A673 (cell line): ENCODE measurements around the gene GMPR. TPM values are rescaled to one million over a fixed set of nuclear protein-coding genes. Genes with fewer than 3 reads are reported as not detected.

Source experiments
- BruUV-seq: library from RNA; stranded (reverse); fragments of 400-500 nt; replicated peaks from 2 replicates; lab custom pipeline; 2021; lab: Mats Ljungman, UMichigan
- CTCF ChIA-PET: fragments of 300-600 bp; sonication (Branson Sonifier 250); formaldehyde crosslinking; loops from one replicate; lab custom pipeline; 2022; ENCODE audit warnings: antibody characterized with exemption; lab: Charles Lee
- POLR2A ChIA-PET: fragments of 300-600 bp; sonication (Branson Sonifier 250); formaldehyde crosslinking; loops from one replicate; lab custom pipeline; 2022; ENCODE audit warnings: antibody characterized with exemption; ENCODE audit not compliant: low non-redundant PET; lab: Charles Lee
- DNase-seq: peaks from one replicate; pipeline ENCODE4 v3.0.0-alpha.2; 2015; ENCODE audit warnings: low spot score
- H3K27ac ChIP-seq: fragments of 200-600 bp; sonication (generic); 2 replicates; pipeline ENCODE4 v1.5.1; 2016; ENCODE audit warnings: mixed run types, low read depth, mild to moderate bottlenecking, mixed read lengths, antibody characterized with exemption, low read length; ENCODE audit not compliant: poor library complexity, severe bottlenecking
- H3K27me3 ChIP-seq: fragments of 200-600 bp; sonication (generic); replicated peaks from 2 replicates; pipeline ENCODE4 v1.6.1; 2017; ENCODE audit warnings: mixed run types, low read depth, mild to moderate bottlenecking, mixed read lengths, antibody characterized with exemption, low read length; ENCODE audit not compliant: insufficient read depth, poor library complexity
- H3K36me3 ChIP-seq: fragments of 200-600 bp; sonication (generic); 2 replicates; pipeline ENCODE4 v1.6.1; 2016; ENCODE audit warnings: mixed run types, mild to moderate bottlenecking, mixed read lengths, antibody characterized with exemption, low read length; ENCODE audit not compliant: insufficient read depth, poor library complexity, severe bottlenecking
- H3K4me1 ChIP-seq: fragments of 200-600 bp; sonication (generic); 2 replicates; pipeline ENCODE4 v1.6.1; 2017; ENCODE audit warnings: mixed run types, mild to moderate bottlenecking, mixed read lengths, antibody characterized with exemption, low read length; ENCODE audit not compliant: insufficient read depth, poor library complexity, severe bottlenecking
- H3K4me3 ChIP-seq: fragments of 200-600 bp; sonication (generic); 2 replicates; pipeline ENCODE4 v1.5.1; 2016; ENCODE audit warnings: low read depth, mixed run types, mild to moderate bottlenecking, mixed read lengths, low read length; ENCODE audit not compliant: poor library complexity, severe bottlenecking
- H3K9me3 ChIP-seq: fragments of 200-600 bp; sonication (generic); 2 replicates; pipeline ENCODE4 v1.6.1; 2016; ENCODE audit warnings: mixed run types, low read depth, mild to moderate bottlenecking, mixed read lengths, antibody characterized with exemption, low read length; ENCODE audit not compliant: poor library complexity, severe bottlenecking
- EZH2 ChIP-seq: fragments of 200-600 bp; sonication (generic); IDR thresholded peaks from 2 replicates; pipeline ENCODE4 v1.6.1; 2017; ENCODE audit warnings: borderline replicate concordance, low read depth, mild to moderate bottlenecking, mixed read lengths, antibody characterized with exemption, low read length; ENCODE audit not compliant: poor library complexity, severe bottlenecking
- intact Hi-C: fragments of 100-400 bp; cut with micrococcal nuclease; formaldehyde crosslinking; loops from one replicate; pipeline ENCODE4 v1.10.0; 2022; ENCODE audit not compliant: unreplicated experiment
- total RNA-seq: library from RNA; stranded (reverse); gene quantifications from 2 replicates; pipeline ENCODE4 v1.2.3, GENCODE V29; 2021
- TF ChIP-seq, protein P1 (sequence below): fragments of 300-800, 200-600 bp; sonication (generic); conservative IDR thresholded peaks from 2 replicates; pipeline ENCODE4 v1.5.1; 2017; ENCODE audit warnings: low read depth, mild to moderate bottlenecking, antibody characterized with exemption, low read length, moderate library complexity, mixed read lengths

Gene GMPR
- total RNA-seq, 1 experiment from 2014 or later, result 0.32 TPM

DNA sequence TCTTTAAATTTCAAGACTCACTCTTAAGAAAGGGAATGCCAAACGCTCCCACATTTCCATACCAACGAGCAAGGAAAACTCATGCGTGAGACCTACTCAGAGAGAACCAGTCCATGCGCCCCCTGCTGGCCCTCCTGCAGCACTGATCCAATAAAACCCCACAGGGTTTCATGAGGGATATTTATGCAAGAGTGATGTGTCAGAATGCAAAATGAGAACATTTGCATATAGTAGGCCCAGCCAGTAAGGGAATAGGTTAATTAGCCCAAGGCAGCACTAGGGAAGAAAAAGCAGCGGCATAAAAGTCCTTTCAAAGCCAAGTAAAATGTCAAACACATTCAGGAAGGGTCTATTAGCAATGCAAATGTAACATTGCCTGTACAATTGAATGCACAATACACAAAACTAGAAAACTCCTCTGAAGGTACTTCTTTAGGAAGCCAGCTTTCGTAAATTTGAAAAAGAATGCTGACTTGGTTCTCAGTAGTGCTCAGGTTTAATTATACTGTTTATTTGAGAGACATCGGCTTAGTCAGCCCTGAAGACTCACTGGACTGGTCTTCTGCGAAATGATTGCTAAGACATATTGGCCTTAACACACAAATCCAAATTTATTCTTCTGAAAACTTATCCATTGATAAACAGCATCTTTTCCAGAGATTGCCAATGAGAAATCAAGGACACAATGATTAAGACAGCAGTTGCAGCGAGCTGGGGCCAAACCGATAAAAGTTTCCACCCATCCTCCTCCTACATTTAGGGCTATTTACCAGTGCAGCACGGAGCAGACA, 93.2 kb downstream of the GMPR start:
- TF ChIP-seq, protein P1, sequence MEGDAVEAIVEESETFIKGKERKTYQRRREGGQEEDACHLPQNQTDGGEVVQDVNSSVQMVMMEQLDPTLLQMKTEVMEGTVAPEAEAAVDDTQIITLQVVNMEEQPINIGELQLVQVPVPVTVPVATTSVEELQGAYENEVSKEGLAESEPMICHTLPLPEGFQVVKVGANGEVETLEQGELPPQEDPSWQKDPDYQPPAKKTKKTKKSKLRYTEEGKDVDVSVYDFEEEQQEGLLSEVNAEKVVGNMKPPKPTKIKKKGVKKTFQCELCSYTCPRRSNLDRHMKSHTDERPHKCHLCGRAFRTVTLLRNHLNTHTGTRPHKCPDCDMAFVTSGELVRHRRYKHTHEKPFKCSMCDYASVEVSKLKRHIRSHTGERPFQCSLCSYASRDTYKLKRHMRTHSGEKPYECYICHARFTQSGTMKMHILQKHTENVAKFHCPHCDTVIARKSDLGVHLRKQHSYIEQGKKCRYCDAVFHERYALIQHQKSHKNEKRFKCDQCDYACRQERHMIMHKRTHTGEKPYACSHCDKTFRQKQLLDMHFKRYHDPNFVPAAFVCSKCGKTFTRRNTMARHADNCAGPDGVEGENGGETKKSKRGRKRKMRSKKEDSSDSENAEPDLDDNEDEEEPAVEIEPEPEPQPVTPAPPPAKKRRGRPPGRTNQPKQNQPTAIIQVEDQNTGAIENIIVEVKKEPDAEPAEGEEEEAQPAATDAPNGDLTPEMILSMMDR, result peak; percentile 98
- no peak for TF ChIP-seq EZH2
- ChIA-PET CTCF (interaction anchor here (0.6 to 1.2 kb wide), 8 partner anchors 9 to 431 kb away, joined by 3 to 8 read pairs (median 3); no protein-coding TSS in a partner anchor), POLR2A (no interaction called here)
- DNase-seq, result peak; percentile 89
- Histone ChIP-seq H3K27me3 (no peaks in the 10 kb centered on the region), H3K4me3 (peak overlapping the region; percentile 12), H3K9me3 (no peaks in the 10 kb centered on the region), H3K4me1 (peaks cover 20% of the 10 kb centered on the region), H3K27ac (peak overlapping the region; percentile 3), H3K36me3 (no peaks in the 10 kb centered on the region)
- intact Hi-C loops, result loop anchor here (2.0 to 10.0 kb wide), 7 partner anchors 45 to 755 kb away; no protein-coding TSS in a partner anchor
- BruUV-seq, result no TSS peak

DNA sequence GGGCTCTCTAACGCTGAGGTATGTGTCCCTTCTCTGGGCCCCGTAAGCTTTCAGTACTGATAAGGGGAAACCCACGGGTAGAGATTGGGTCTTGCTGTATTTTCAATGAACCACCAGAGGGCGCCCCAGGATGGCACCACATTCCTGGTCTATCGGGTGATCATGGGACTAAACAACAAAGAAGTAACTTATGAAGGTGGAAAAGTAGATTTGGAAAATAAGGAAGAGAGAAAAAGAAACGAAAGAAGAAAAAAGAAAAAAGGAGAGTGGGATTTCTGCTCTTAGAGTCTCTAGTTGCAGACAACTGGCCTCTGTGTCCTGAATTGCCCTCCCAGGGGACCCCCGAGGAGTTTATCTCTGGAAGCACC, 93.8 kb downstream of the GMPR start:
- POLR2A ChIA-PET, result no interaction called here
- Histone ChIP-seq H3K36me3 (no peaks in the 10 kb centered on the region), H3K4me3 (peak overlapping the region; percentile 12), H3K4me1 (peaks cover 20% of the 10 kb centered on the region), H3K9me3 (no peaks in the 10 kb centered on the region), H3K27me3 (no peaks in the 10 kb centered on the region), H3K27ac (peak overlapping the region; percentile 3)
- no peak for TF ChIP-seq EZH2
- TF ChIP-seq, protein P1, result peak; percentile 94
- CTCF ChIA-PET, result interaction anchor here (0.6 to 1.2 kb wide), 8 partner anchors 9 to 430 kb away, joined by 3 to 8 read pairs (median 3); no protein-coding TSS in a partner anchor
- BruUV-seq, result no TSS peak
- peak; percentile 89 for DNase-seq
- intact Hi-C loops, result loop anchor here (2.0 to 10.0 kb wide), 6 partner anchors 77 to 755 kb away; no protein-coding TSS in a partner anchor

DNA sequence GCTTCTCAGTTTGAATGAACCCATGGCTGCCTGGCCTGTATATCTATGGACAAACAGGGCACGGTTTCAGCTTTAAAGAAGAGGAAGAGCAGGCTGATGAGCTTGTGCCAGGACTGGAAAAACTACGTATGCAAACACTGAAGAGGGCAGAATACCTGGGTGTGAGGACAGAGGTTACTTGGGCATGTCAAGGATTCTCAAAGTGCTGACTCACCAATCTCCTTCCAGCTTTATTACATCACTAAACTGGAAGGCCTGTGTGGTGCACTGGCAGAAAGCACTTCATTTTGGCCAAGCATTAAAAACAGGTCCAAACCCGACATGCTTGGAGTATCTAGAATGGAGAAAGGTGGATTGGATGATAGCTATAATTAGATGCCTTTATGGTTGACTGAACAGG, 95.2 kb downstream of the GMPR start:
- no peak for DNase-seq
- no peaks in the 10 kb centered on the region for H3K9me3 ChIP-seq
- intact Hi-C loops, result loop anchor here (2.0 to 10.0 kb wide), 6 partner anchors 75 to 753 kb away; no protein-coding TSS in a partner anchor
- H3K4me1 ChIP-seq, result peaks cover 20% of the 10 kb centered on the region
- no peak overlapping the region for H3K27ac ChIP-seq
- no TSS peak for BruUV-seq
- no peaks in the 10 kb centered on the region for H3K27me3 ChIP-seq
- POLR2A ChIA-PET, result no interaction called here
- no peak overlapping the region for H3K4me3 ChIP-seq
- no peaks in the 10 kb centered on the region for H3K36me3 ChIP-seq
- no peak for TF ChIP-seq EZH2
- TF ChIP-seq, protein P1, result no peak
- CTCF ChIA-PET, result no interaction called here
